ENCODE results near the gene ADAM22.

ADAM22 gene

GRCh38 chr7:88229302-88229995, 295.4 kb downstream of the ADAM22 start:
- H3K4me3 ChIP-seq (ENCODE audit: low read depth, low read length) = no peak overlapping the region
- no peak for TF ChIP-seq CTCF (IDR thresholded peaks at IDR 0.05; ENCODE audit: insufficient read depth, low read length, missing control alignments)
- ChIA-PET CTCF (interaction anchor here (0.9 kb wide), 1 partner anchor 9 kb away, joined by 4 read pairs; no protein-coding TSS in a partner anchor), POLR2A (no interaction called here)
- no peak for DNase-seq (ENCODE audit: low read depth, low spot score)

GRCh38 chr7:88230646-88231045, 296.6 kb downstream of the ADAM22 start:
- no peak for DNase-seq (ENCODE audit: low read depth, low spot score)
- no peak for TF ChIP-seq CTCF (IDR thresholded peaks at IDR 0.05; ENCODE audit: insufficient read depth, low read length, missing control alignments)
- POLR2A ChIA-PET = no interaction called here
- no peak overlapping the region for H3K4me3 ChIP-seq (ENCODE audit: low read depth, low read length)
- CTCF ChIA-PET = no interaction called here

- no peak for TF ChIP-seq CTCF (IDR thresholded peaks at IDR 0.05; ENCODE audit: insufficient read depth, low read length, missing control alignments)
- ChIA-PET POLR2A (no interaction called here), CTCF (no interaction called here)
- no peak overlapping the region for H3K4me3 ChIP-seq (ENCODE audit: low read depth, low read length)
- DNase-seq (ENCODE audit: low read depth, low spot score) = no peak
Measured at GRCh38 chr7:88233828-88234227, 299.8 kb downstream of the ADAM22 start.

- ChIA-PET CTCF (no interaction called here), POLR2A (no interaction called here)
- no peak overlapping the region for H3K4me3 ChIP-seq (ENCODE audit: low read depth, low read length)
- no peak for DNase-seq (ENCODE audit: low read depth, low spot score)
- no peak for TF ChIP-seq CTCF (IDR thresholded peaks at IDR 0.05; ENCODE audit: insufficient read depth, low read length, missing control alignments)
Measured at GRCh38 chr7:88239852-88240251, 305.8 kb downstream of the ADAM22 start.

GRCh38 chr7:88243345-88243909, 309.4 kb downstream of the ADAM22 start:
- POLR2A ChIA-PET = no interaction called here
- CTCF ChIA-PET = interaction anchor here (0.6 to 2.7 kb wide), 11 partner anchors 16 to 1909 kb away, joined by 3 to 9 read pairs (median 3); partner anchors contain the start of gene SRI
- TF ChIP-seq CTCF (IDR thresholded peaks at IDR 0.05; ENCODE audit: insufficient read depth, low read length, missing control alignments) = peak; percentile 49
- DNase-seq (ENCODE audit: low read depth, low spot score) = no peak
- no peak overlapping the region for H3K4me3 ChIP-seq (ENCODE audit: low read depth, low read length)

GRCh38 chr7:88244258-88244657, 310.2 kb downstream of the ADAM22 start:
- no peak for DNase-seq (ENCODE audit: low read depth, low spot score)
- H3K4me3 ChIP-seq (ENCODE audit: low read depth, low read length) = no peak overlapping the region
- CTCF ChIA-PET = interaction anchor here (1.0 to 2.7 kb wide), 2 partner anchors 24 to 591 kb away, joined by 3 to 9 read pairs; partner anchors contain the start of gene SRI
- POLR2A ChIA-PET = no interaction called here
- no peak for TF ChIP-seq CTCF (IDR thresholded peaks at IDR 0.05; ENCODE audit: insufficient read depth, low read length, missing control alignments)
